Ovary (tissue), 3 donors: Measurements from ENCODE around the gene CRELD2.

Source experiments
- EP300 ChIP-seq: sonication (generic); formaldehyde crosslinking; IDR thresholded peaks from one replicate; pipeline ENCODE4 v1.6.1; 2017; ENCODE audit warnings: antibody characterized with exemption
- POLR2A ChIP-seq: fragments of 450-650 bp; IDR thresholded peaks from one replicate; pipeline ENCODE4 v1.6.1; 2017; ENCODE audit warnings: antibody characterized with exemption, mild to moderate bottlenecking, moderate library complexity
- TF ChIP-seq, protein P1 (sequence below), 3 donors: fragments of 450-650 bp in 2 of 3; fragments of 200-600 bp in 1 of 3; IDR thresholded peaks; one replicate each; pipeline versions ENCODE4 v1.5.1 to v1.8.0; 2016 to 2022; ENCODE audit warnings: antibody characterized with exemption in 3 of 3, mild to moderate bottlenecking in 1 of 3
- donor health status: DM: no; HTN: no; CAD: no.

DNA sequence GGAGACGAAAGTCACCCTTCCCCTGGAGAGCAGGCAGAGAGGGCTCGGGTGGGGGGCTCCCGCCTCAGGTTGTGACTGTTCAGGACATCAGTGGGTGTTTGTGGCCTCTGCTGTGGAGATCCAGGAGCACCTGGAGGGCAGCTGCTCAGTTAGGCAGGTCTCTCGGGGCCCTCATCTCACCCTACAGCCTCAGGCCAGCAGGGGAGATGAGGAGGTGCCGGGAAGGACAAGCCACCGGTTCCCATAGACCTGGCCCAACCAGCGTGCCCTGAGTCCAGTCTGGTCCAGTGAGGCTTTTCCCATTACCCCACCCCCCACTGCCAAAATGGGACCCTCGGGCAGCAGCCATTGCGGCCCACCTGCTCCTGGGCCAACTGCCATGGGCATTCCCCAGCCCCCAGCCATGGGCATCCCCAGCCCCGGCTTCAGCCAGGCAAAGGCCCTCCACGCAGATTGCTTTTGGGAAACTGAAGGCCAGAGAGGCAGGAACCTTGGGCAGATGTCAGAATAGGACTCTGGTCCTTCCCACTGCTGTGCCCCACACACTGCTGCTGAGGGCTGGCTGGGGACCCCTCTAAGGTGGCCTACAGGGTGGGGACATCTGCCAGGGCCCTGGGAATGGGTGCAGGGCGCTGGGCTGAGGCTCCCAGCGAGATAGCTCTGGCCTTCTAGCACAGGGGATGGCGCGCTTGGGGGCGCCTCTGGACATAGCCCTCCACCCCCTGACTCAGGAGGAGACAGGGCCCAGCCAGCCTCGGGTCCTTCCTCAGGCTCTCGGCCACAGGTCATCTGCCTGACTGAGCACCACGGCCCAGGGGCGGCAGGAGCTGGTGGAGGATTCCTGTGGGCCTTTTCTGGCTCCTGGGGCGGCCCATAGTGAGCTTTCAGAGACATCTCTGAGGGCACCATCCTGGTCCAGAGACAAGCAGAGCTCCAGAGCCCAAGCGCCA, 46.9 kb downstream of the CRELD2 start:
- TF ChIP-seq, protein P1, sequence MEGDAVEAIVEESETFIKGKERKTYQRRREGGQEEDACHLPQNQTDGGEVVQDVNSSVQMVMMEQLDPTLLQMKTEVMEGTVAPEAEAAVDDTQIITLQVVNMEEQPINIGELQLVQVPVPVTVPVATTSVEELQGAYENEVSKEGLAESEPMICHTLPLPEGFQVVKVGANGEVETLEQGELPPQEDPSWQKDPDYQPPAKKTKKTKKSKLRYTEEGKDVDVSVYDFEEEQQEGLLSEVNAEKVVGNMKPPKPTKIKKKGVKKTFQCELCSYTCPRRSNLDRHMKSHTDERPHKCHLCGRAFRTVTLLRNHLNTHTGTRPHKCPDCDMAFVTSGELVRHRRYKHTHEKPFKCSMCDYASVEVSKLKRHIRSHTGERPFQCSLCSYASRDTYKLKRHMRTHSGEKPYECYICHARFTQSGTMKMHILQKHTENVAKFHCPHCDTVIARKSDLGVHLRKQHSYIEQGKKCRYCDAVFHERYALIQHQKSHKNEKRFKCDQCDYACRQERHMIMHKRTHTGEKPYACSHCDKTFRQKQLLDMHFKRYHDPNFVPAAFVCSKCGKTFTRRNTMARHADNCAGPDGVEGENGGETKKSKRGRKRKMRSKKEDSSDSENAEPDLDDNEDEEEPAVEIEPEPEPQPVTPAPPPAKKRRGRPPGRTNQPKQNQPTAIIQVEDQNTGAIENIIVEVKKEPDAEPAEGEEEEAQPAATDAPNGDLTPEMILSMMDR (IDR thresholded peaks at IDR 0.05): no peak
- TF ChIP-seq POLR2A (no peak), EP300 (no peak)
